Esophagus (tissue), 2 donors: ENCODE measurements around the gene ZNF568. TPM values are rescaled to one million over a fixed set of nuclear protein-coding genes. Genes with fewer than 3 reads are reported as not detected.
A peak's percentile ranks its signal among the peaks of the same experiment; 100 is the strongest.

ENCODE experiments used
- H3K27ac ChIP-seq, 2 donors: one replicate each; pipeline ENCODE4 v1.5.1; 2013; ENCODE audit warnings: low read depth in 2 of 2, mild to moderate bottlenecking in 2 of 2, inconsistent platforms in 1 of 2, low read length in 1 of 2, moderate library complexity in 1 of 2
- H3K27me3 ChIP-seq, 2 donors: one replicate each; pipeline ENCODE4 v1.6.1; 2013; ENCODE audit warnings: low read length in 2 of 2, control low read depth in 1 of 2, mild to moderate bottlenecking in 1 of 2; ENCODE audit not compliant: insufficient read depth in 2 of 2, control insufficient read depth in 1 of 2
- H3K36me3 ChIP-seq, 2 donors: one replicate each; pipeline ENCODE4 v1.6.1; 2013; ENCODE audit warnings: low read length in 1 of 2; ENCODE audit not compliant: control insufficient read depth in 2 of 2, insufficient read depth in 2 of 2
- H3K4me1 ChIP-seq, 2 donors: one replicate each; pipeline ENCODE4 v1.6.1; 2013; ENCODE audit warnings: low read length in 1 of 2; ENCODE audit not compliant: control insufficient read depth in 2 of 2, insufficient read depth in 2 of 2
- H3K4me3 ChIP-seq, 2 donors: one replicate each; pipeline ENCODE4 v1.5.1; 2013; ENCODE audit warnings: low read length in 2 of 2, mild to moderate bottlenecking in 2 of 2, low read depth in 1 of 2, moderate library complexity in 1 of 2
- H3K9me3 ChIP-seq, 2 donors: one replicate each; pipeline ENCODE4 v1.6.1; 2013; ENCODE audit warnings: mild to moderate bottlenecking in 2 of 2, low read depth in 1 of 2, low read length in 1 of 2, moderate library complexity in 1 of 2; ENCODE audit not compliant: control insufficient read depth in 2 of 2, insufficient read depth in 1 of 2
- WGBS, 2 donors: extraction: QIAGEN DNeasy Blood & Tissue Kit; methylation state at CpG; one replicate each; pipeline ENCODE4 v1.1.7; 2013; 5-methylcytosine and 5-hydroxymethylcytosine counted together
- polyA plus RNA-seq, 2 donors: library from polyadenylated mRNA; stranded (reverse); fragments of 200-250 nt; gene quantifications; one replicate each; pipeline ENCODE4 v1.2.3, GENCODE V29; 2013
- donor health status: healthy with polysubstance abuse.
- donor health status: Bipolar disorder and iron deficiency.

The ZNF568 gene
- polyA plus RNA-seq, 2 donors, result 2.2 TPM

GRCh38 chr19:36997152-36997842 is 81.2 kb downstream of the ZNF568 start:
- Histone ChIP-seq H3K36me3 (peaks cover 6 to 9% of the 10 kb centered on the region in 2 donors), H3K27ac (no peak overlapping the region), H3K9me3 (peaks cover 0 to 13% of the 10 kb centered on the region in 2 donors), H3K4me3 (no peak overlapping the region), H3K27me3 (no peaks in the 10 kb centered on the region), H3K4me1 (no peaks in the 10 kb centered on the region)
- WGBS, 2 donors, result 91 to 93% methylated on average over 8 of the region's 8 CpGs

- H3K9me3 ChIP-seq, result peaks cover 0 to 13% of the 10 kb centered on the region in 2 donors
- no peak overlapping the region for H3K4me3 ChIP-seq
- 88 to 91% methylated on average over 7 of the region's 7 CpGs for WGBS, 2 donors
- no peaks in the 10 kb centered on the region for H3K4me1 ChIP-seq
- no peaks in the 10 kb centered on the region for H3K27me3 ChIP-seq
- H3K27ac ChIP-seq, result no peak overlapping the region
- H3K36me3 ChIP-seq, result peaks cover 6 to 9% of the 10 kb centered on the region in 2 donors
Measured at GRCh38 chr19:36997843-36998235, 81.7 kb downstream of the ZNF568 start.

DNA sequence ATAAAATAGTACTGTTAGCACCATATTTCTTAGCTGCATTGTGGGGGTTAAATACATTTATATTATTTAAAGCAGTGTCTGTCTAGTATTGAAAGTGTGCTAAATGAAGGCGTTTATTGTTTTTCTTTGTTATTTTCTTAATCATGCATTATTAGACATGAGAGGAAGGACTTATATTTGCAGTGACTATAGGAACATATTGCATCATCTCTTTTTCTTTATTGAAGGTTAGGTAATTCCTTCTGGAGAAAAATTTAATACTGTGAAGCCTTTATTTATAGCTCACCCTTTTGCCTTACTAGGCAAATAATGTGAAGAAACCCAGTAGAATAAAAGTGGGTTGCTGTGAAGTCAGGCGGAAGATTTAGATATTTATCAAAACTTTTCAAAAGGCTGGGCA is 83.2 kb downstream of the ZNF568 start:
- WGBS, 2 donors, result 58 to 74% methylated on average over 2 of the region's 2 CpGs
- no peak overlapping the region for H3K4me3 ChIP-seq
- H3K27me3 ChIP-seq, result no peaks in the 10 kb centered on the region
- H3K36me3 ChIP-seq, result peaks cover 6 to 9% of the 10 kb centered on the region in 2 donors
- peaks cover 0 to 13% of the 10 kb centered on the region in 2 donors for H3K9me3 ChIP-seq
- no peaks in the 10 kb centered on the region for H3K4me1 ChIP-seq
- no peak overlapping the region for H3K27ac ChIP-seq

DNA sequence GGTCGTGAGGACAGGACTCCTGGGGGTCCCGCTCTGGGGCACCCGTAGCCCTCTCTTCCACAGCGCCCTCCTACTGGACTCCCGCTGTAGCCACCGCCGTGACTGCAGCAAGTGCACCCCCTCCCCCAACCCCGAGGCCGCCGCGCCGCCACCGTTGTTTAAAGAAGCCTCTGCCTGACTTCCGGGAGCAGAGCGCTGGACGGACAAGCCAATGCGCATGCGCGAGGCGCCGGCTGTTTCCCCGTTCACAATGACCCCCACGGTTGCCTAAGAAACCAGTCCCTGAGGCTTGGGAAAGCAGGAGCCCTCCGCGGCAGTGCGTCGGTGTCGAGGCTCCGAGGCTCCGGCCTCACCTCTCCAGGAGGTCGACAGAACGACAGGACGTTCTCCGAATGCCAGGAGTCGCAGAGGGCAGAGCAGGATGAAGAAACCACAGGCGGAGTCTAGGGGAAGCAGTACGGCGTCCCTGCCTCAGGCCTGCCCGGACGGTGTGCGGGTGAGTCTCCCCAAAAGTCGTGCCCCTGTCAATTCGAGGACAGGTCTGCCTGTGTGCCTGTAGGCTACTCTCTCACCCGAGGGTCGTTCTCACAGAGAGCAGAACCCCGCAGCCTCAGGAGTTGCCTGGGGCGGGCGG is 91.6 kb downstream of the ZNF568 start:
- Histone ChIP-seq H3K36me3 (peaks cover 0 to 2% of the 10 kb centered on the region in 2 donors), H3K4me3 (peak overlapping the region; percentile 52 to 57), H3K27me3 (no peaks in the 10 kb centered on the region), H3K9me3 (peaks cover 31 to 50% of the 10 kb centered on the region in 2 donors), H3K27ac (no peak overlapping the region), H3K4me1 (peaks cover 0 to 6% of the 10 kb centered on the region in 2 donors)
- 20 to 34% methylated on average over 44 to 48 of the region's 48 CpGs for WGBS, 2 donors

DNA sequence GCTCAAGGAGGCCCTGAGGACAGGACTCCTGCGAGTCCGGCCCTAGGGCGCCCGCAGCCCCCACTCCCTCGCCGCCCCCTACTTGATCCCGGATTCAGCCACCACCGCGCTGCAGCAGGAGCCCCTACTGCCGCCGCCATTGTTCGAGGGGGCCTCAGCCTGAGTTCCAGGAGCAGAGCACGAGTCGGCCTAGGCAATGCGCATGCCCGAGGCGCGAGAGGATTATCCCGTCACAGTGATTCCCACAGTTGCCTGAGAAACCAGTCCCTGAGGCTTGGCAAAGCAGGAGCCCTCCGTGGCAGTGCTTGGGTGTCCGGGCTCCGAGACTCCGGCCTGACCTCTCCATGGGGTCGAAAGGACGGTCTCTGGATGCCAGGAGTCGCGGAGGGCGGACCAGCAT is 93.7 kb downstream of the ZNF568 start:
- WGBS, 2 donors, result 95 to 97% methylated on average over 27 to 28 of the region's 28 CpGs
- Histone ChIP-seq H3K27ac (no peak overlapping the region), H3K36me3 (peaks cover 2% of the 10 kb centered on the region in 2 donors), H3K4me3 (no peak overlapping the region), H3K27me3 (no peaks in the 10 kb centered on the region), H3K9me3 (peaks cover 40 to 61% of the 10 kb centered on the region in 2 donors), H3K4me1 (peaks cover 0 to 6% of the 10 kb centered on the region in 2 donors)

DNA sequence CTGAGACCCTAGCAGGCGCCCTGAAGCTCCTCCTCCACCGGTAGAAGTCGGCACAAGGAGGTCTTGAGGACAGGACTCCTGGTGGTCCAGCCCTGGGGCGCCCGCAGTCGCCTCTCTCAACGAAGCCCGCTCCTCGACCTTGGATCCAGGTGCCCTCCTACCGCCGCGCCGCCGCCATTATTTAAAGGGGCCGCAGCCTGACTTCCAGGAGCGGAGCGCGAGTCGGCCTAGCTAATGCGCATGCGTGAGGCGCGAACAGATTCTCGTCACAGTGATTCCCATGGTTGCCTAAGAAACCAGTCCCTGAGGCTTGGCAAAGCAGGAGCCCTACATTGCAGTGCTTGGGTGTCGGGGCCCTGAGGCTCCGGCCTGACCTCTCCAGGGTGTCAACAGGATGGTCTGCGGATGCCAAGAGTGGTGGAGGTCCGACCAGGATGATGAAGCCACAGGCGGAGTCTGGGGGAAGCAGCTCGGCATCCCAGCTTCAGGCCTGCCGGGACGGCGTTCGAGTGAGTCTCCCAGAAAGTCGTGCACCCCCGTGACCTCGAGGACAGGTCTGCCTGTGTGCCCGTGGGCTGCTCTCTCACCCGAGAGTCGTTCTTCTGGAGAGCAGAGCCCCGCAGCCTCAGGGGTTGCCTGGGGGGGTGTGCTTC is 96.1 kb downstream of the ZNF568 start:
- Histone ChIP-seq H3K27me3 (no peaks in the 10 kb centered on the region), H3K4me3 (no peak overlapping the region), H3K9me3 (peaks cover 48 to 78% of the 10 kb centered on the region in 2 donors), H3K4me1 (peaks cover 0 to 6% of the 10 kb centered on the region in 2 donors), H3K36me3 (peaks cover 2% of the 10 kb centered on the region in 2 donors), H3K27ac (no peak overlapping the region)
- 97% methylated on average over 41 of the region's 41 CpGs for WGBS, 2 donors

DNA sequence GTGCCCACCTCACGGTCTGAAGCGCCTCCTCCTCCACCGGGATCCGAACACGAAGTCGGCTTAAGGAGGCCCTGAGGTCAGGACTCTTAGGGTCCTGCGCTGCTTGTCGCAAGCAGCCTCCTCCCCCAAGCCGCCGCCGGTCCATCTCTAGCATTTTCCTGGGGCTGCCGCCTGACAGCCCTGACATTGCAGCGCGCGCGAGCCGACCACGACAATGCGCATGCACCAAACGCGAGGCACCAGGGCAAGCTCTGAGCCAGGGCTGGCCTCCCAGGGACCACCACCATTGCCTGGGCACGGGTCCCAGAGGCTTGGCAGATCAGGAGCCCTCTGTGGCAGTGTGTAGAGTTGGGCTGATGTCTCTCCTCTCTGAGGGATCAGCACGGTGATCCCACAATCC is 98.3 kb downstream of the ZNF568 start:
- Histone ChIP-seq H3K27ac (no peak overlapping the region), H3K36me3 (peaks cover 2% of the 10 kb centered on the region in 2 donors), H3K4me3 (no peak overlapping the region), H3K27me3 (no peaks in the 10 kb centered on the region), H3K9me3 (peaks cover 37 to 59% of the 10 kb centered on the region in 2 donors), H3K4me1 (no peaks in the 10 kb centered on the region)
- 96% methylated on average over 23 of the region's 23 CpGs for WGBS, 2 donors

DNA sequence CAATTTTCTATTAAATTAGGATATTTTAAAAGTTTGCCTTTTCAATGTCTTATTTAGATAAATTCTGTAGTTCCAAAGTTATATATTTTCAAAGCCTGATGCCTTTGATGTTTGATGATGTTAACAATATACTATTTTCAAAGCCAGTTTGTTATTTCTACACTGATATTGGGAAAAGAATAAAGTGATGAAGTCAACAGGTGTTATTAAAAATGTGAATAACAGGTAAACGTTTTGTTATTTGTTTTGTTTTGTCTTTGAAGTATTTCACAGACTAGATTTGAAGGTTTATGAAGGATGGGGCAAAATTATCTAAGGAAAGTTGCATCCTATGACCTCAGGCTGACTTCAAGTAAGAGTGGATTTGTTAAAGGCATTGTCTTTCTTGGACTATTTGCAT is 129.0 kb downstream of the ZNF568 start:
- H3K9me3 ChIP-seq, result no peaks in the 10 kb centered on the region
- WGBS, 2 donors, result 36 to 43% methylated on average over 1 of the region's 1 CpG
- no peaks in the 10 kb centered on the region for H3K36me3 ChIP-seq

More for the DNA sequence above, 129.0 kb downstream of the ZNF568 start:
- Histone ChIP-seq H3K4me3 (no peak overlapping the region), H3K27ac (no peak overlapping the region), H3K27me3 (no peaks in the 10 kb centered on the region), H3K4me1 (no peaks in the 10 kb centered on the region)
